ENCODE results near the gene SESN3.
"Not testable (repeated sequence)": the region's sequence is repeated elsewhere in the genome, so short reads cannot be mapped to it uniquely, and the experiment has no call there.

Gene SESN3

DNA sequence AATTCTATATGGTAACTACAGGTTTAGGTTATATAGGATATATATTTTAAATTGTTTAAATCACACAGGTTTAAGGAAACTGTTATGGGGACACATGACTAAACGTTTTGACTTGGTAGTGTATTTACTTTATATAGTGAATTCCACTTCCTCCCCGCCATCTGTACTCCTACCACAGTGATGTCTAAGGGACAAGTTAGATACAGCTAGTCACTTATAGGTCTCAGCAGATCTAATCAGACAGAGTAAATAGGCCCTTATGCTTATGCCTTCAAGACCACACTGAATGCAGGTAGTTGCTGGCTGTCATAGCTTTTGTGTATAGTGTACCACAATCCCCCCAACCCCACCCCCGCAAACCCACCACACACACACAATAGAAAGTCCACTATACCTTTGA lies 8.2 kb downstream of the SESN3 start:
- no CpG with 5 or more reads among the region's 3 CpGs for WGBS (ENCODE audit: extremely low coverage, insufficient coverage, low lambda C conversion rate)

DNA sequence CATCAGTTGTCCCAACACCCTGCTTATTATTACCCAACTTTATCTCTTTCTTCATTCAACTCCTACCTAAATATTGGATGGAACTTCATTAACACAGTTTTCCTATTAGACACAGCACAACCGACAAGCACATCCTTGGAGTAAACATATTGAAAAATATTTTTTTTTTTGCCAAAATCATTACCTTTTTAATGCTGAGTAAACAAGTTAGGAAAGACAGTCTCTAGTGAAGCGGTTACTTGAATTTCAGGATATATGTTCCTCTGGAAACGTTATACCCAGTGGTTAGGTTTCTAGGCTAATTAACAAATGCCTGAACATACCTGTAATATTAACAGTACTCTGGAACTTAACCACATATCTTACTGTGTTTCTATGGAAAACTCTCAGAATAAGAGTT lies 11.4 kb downstream of the SESN3 start:
- H4K8ac ChIP-seq (ENCODE audit: low read depth, low read length): no peak overlapping the region
- H2BK5ac ChIP-seq (ENCODE audit: low read length): no peak overlapping the region
- no peak overlapping the region for H2BK15ac ChIP-seq (replicated peaks; ENCODE audit: low read depth)
- no peaks in the 10 kb centered on the region for H3K4me1 ChIP-seq (ENCODE audit: control insufficient read depth, low read depth, low read length)
- no peak overlapping the region for H4K5ac ChIP-seq (ENCODE audit: low read length)
- no peak overlapping the region for H3K27ac ChIP-seq (ENCODE audit: low read depth, low read length)
- H3K36me3 ChIP-seq (ENCODE audit: control insufficient read depth, insufficient read depth, low read length): no peaks in the 10 kb centered on the region
- no peak overlapping the region for H3K18ac ChIP-seq (ENCODE audit: low read length)
- H3K4me2 ChIP-seq (ENCODE audit: low read length): no peak overlapping the region
- H3K79me2 ChIP-seq (ENCODE audit: control insufficient read depth, insufficient read depth, low read length): no peaks in the 10 kb centered on the region
- no peak overlapping the region for H3K4me3 ChIP-seq (ENCODE audit: low read length)
- WGBS (ENCODE audit: extremely low coverage, insufficient coverage, low lambda C conversion rate): no CpG with 5 or more reads among the region's 3 CpGs
- H3K79me1 ChIP-seq (ENCODE audit: low read length): no peaks in the 10 kb centered on the region
- H2BK120ac ChIP-seq (ENCODE audit: low read depth, low read length): no peak overlapping the region
- no peaks in the 10 kb centered on the region for H3K27me3 ChIP-seq (ENCODE audit: insufficient read depth, low read length, poor library complexity)
- no peak overlapping the region for H3K56ac ChIP-seq (ENCODE audit: low read length)
- H3K4ac ChIP-seq (ENCODE audit: low read depth, low read length): no peak overlapping the region
- no peak overlapping the region for H3K23ac ChIP-seq (ENCODE audit: low read length)
- no peak for DNase-seq
- no peak overlapping the region for H3K9ac ChIP-seq (ENCODE audit: low read length)
- no peak overlapping the region for H2AK5ac ChIP-seq (ENCODE audit: low read length)

More for the DNA sequence above, 8.2 kb downstream of the SESN3 start:
- H3K56ac ChIP-seq (ENCODE audit: low read length): no peak overlapping the region
- H3K27me3 ChIP-seq (ENCODE audit: insufficient read depth, low read length, poor library complexity): no peaks in the 10 kb centered on the region
- no peaks in the 10 kb centered on the region for H3K4me1 ChIP-seq (ENCODE audit: control insufficient read depth, low read depth, low read length)
- H3K4me3 ChIP-seq (ENCODE audit: low read length): no peak overlapping the region
- H4K5ac ChIP-seq (ENCODE audit: low read length): no peak overlapping the region
- no peak overlapping the region for H2BK120ac ChIP-seq (ENCODE audit: low read depth, low read length)
- no peaks in the 10 kb centered on the region for H3K79me2 ChIP-seq (ENCODE audit: control insufficient read depth, insufficient read depth, low read length)
- no peak overlapping the region for H2AK5ac ChIP-seq (ENCODE audit: low read length)
- no peak overlapping the region for H2BK5ac ChIP-seq (ENCODE audit: low read length)
- DNase-seq: no peak
- no peak overlapping the region for H3K23ac ChIP-seq (ENCODE audit: low read length)
- H3K18ac ChIP-seq (ENCODE audit: low read length): no peak overlapping the region
- H3K4me2 ChIP-seq (ENCODE audit: low read length): no peak overlapping the region
- H4K8ac ChIP-seq (ENCODE audit: low read depth, low read length): no peak overlapping the region
- H2BK15ac ChIP-seq (replicated peaks; ENCODE audit: low read depth): no peak overlapping the region
- H3K27ac ChIP-seq (ENCODE audit: low read depth, low read length): no peak overlapping the region
- H3K4ac ChIP-seq (ENCODE audit: low read depth, low read length): no peak overlapping the region
- no peaks in the 10 kb centered on the region for H3K79me1 ChIP-seq (ENCODE audit: low read length)
- no peaks in the 10 kb centered on the region for H3K36me3 ChIP-seq (ENCODE audit: control insufficient read depth, insufficient read depth, low read length)
- H3K9ac ChIP-seq (ENCODE audit: low read length): no peak overlapping the region

DNA sequence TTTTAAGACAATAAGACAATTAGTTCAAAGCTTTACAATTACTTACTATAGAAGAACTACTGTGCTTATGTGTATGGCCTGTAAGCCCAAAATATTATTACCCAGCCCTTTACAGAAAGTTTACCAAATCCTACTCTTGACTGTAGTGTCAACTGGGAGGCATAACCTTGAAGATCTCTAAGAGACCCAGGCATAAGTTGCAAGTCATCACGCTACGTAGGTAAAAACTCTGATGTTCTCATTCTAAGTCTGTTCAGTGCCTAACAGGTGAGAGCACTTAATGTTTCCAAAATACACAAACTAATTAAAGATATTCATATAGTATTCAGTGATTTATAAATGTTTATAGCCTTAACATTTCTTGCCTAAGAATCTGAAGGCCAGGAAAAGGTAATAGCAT lies 12.9 kb downstream of the SESN3 start:
- Histone ChIP-seq H2BK120ac (ENCODE audit: low read depth, low read length) (no peak overlapping the region), H3K27ac (ENCODE audit: low read depth, low read length) (no peak overlapping the region), H3K4me2 (ENCODE audit: low read length) (no peak overlapping the region), H3K4me3 (ENCODE audit: low read length) (no peak overlapping the region), H4K8ac (ENCODE audit: low read depth, low read length) (no peak overlapping the region), H3K79me2 (ENCODE audit: control insufficient read depth, insufficient read depth, low read length) (no peaks in the 10 kb centered on the region), H4K5ac (ENCODE audit: low read length) (no peak overlapping the region), H3K27me3 (ENCODE audit: insufficient read depth, low read length, poor library complexity) (no peaks in the 10 kb centered on the region), H2BK15ac (replicated peaks; ENCODE audit: low read depth) (no peak overlapping the region), H2BK5ac (ENCODE audit: low read length) (no peak overlapping the region), H3K79me1 (ENCODE audit: low read length) (no peaks in the 10 kb centered on the region), H3K4me1 (ENCODE audit: control insufficient read depth, low read depth, low read length) (no peaks in the 10 kb centered on the region), H2AK5ac (ENCODE audit: low read length) (no peak overlapping the region), H3K23ac (ENCODE audit: low read length) (no peak overlapping the region), H3K36me3 (ENCODE audit: control insufficient read depth, insufficient read depth, low read length) (no peaks in the 10 kb centered on the region), H3K18ac (ENCODE audit: low read length) (no peak overlapping the region), H3K56ac (ENCODE audit: low read length) (no peak overlapping the region), H3K9ac (ENCODE audit: low read length) (no peak overlapping the region), H3K4ac (ENCODE audit: low read depth, low read length) (no peak overlapping the region)
- DNase-seq: no peak
- WGBS (ENCODE audit: extremely low coverage, insufficient coverage, low lambda C conversion rate): no CpG with 5 or more reads among the region's 2 CpGs

- H3K79me2 ChIP-seq (ENCODE audit: control insufficient read depth, insufficient read depth, low read length): no peaks in the 10 kb centered on the region
- no peaks in the 10 kb centered on the region for H3K79me1 ChIP-seq (ENCODE audit: low read length)
- H3K4me3 ChIP-seq (ENCODE audit: low read length): no peak overlapping the region
- WGBS (ENCODE audit: extremely low coverage, insufficient coverage, low lambda C conversion rate): no CpG with 5 or more reads among the region's 1 CpG
- H3K4me1 ChIP-seq (ENCODE audit: control insufficient read depth, low read depth, low read length): no peaks in the 10 kb centered on the region
- H3K4ac ChIP-seq (ENCODE audit: low read depth, low read length): no peak overlapping the region
- no peaks in the 10 kb centered on the region for H3K27me3 ChIP-seq (ENCODE audit: insufficient read depth, low read length, poor library complexity)
- H3K23ac ChIP-seq (ENCODE audit: low read length): no peak overlapping the region
- H3K27ac ChIP-seq (ENCODE audit: low read depth, low read length): no peak overlapping the region
- no peak overlapping the region for H3K18ac ChIP-seq (ENCODE audit: low read length)
- H3K36me3 ChIP-seq (ENCODE audit: control insufficient read depth, insufficient read depth, low read length): no peaks in the 10 kb centered on the region
- H3K9ac ChIP-seq (ENCODE audit: low read length): no peak overlapping the region
- H4K5ac ChIP-seq (ENCODE audit: low read length): no peak overlapping the region
- H2AK5ac ChIP-seq (ENCODE audit: low read length): no peak overlapping the region
- no peak overlapping the region for H3K56ac ChIP-seq (ENCODE audit: low read length)
- H3K4me2 ChIP-seq (ENCODE audit: low read length): no peak overlapping the region
- DNase-seq: no peak
- H2BK5ac ChIP-seq (ENCODE audit: low read length): no peak overlapping the region
- no peak overlapping the region for H2BK15ac ChIP-seq (replicated peaks; ENCODE audit: low read depth)
- no peak overlapping the region for H2BK120ac ChIP-seq (ENCODE audit: low read depth, low read length)
- H4K8ac ChIP-seq (ENCODE audit: low read depth, low read length): no peak overlapping the region
Measured at GRCh38 chr11:95212609-95213008, 18.4 kb downstream of the SESN3 start.

GRCh38 chr11:95209535-95209934 lies 21.5 kb downstream of the SESN3 start:
- H3K4me3 ChIP-seq (ENCODE audit: low read length); H4K5ac ChIP-seq (ENCODE audit: low read length); DNase-seq; H3K79me1 ChIP-seq (ENCODE audit: low read length); H3K9ac ChIP-seq (ENCODE audit: low read length); H2AK5ac ChIP-seq (ENCODE audit: low read length); H3K4ac ChIP-seq (ENCODE audit: low read depth, low read length); H3K27me3 ChIP-seq (ENCODE audit: insufficient read depth, low read length, poor library complexity); H3K18ac ChIP-seq (ENCODE audit: low read length); H3K56ac ChIP-seq (ENCODE audit: low read length); H3K79me2 ChIP-seq (ENCODE audit: control insufficient read depth, insufficient read depth, low read length); H2BK5ac ChIP-seq (ENCODE audit: low read length); H3K27ac ChIP-seq (ENCODE audit: low read depth, low read length); H3K4me1 ChIP-seq (ENCODE audit: control insufficient read depth, low read depth, low read length); H4K8ac ChIP-seq (ENCODE audit: low read depth, low read length); H3K4me2 ChIP-seq (ENCODE audit: low read length); H3K36me3 ChIP-seq (ENCODE audit: control insufficient read depth, insufficient read depth, low read length); H2BK120ac ChIP-seq (ENCODE audit: low read depth, low read length); H2BK15ac ChIP-seq (replicated peaks; ENCODE audit: low read depth); H3K23ac ChIP-seq (ENCODE audit: low read length): not testable (repeated sequence)
- WGBS (ENCODE audit: extremely low coverage, insufficient coverage, low lambda C conversion rate): no CpG with 5 or more reads among the region's 6 CpGs

DNA sequence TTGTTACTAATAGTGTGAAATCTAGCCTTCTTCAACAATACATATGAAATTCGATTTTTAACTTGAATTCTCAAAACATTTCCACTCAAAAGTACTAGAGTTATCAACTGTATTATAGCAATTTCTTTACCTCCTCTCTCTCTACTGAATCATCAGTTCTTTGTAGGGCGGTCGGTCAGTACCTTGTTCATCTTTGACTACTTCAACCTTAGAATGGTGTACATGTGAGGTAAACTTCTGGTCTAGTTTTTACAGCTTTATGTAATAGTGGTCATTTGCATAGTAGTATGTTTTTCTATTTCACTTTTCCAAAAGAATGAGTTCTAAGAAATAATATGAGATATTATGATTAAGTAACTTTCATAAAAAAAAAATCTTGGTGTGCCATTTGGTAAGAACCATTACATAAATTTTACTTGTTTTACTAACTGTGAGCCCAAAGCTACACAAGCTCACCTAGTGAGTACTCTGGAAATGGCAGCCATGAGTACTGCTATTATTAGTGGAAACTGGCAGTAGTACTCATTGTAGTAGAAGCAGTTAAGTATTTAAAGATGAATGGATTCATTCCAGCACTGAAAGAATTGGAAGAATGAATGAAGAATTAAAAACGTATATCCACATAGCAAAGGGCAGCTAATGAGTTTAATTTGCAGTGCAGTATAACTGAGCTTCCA lies 30.1 kb downstream of the SESN3 start:
- H3K36me3 ChIP-seq (ENCODE audit: control insufficient read depth, insufficient read depth, low read length): no peaks in the 10 kb centered on the region
- H3K4me2 ChIP-seq (ENCODE audit: low read length): no peak overlapping the region
- no peak overlapping the region for H3K4ac ChIP-seq (ENCODE audit: low read depth, low read length)
- no peaks in the 10 kb centered on the region for H3K27me3 ChIP-seq (ENCODE audit: insufficient read depth, low read length, poor library complexity)
- H2BK120ac ChIP-seq (ENCODE audit: low read depth, low read length): no peak overlapping the region
- H3K79me2 ChIP-seq (ENCODE audit: control insufficient read depth, insufficient read depth, low read length): no peaks in the 10 kb centered on the region
- H4K5ac ChIP-seq (ENCODE audit: low read length): no peak overlapping the region
- peak overlapping the region; percentile 5 for H4K8ac ChIP-seq (ENCODE audit: low read depth, low read length)
- no peak overlapping the region for H3K56ac ChIP-seq (ENCODE audit: low read length)
- H3K18ac ChIP-seq (ENCODE audit: low read length): no peak overlapping the region
- no peak overlapping the region for H3K23ac ChIP-seq (ENCODE audit: low read length)
- no peak overlapping the region for H2BK5ac ChIP-seq (ENCODE audit: low read length)
- no peak overlapping the region for H3K9ac ChIP-seq (ENCODE audit: low read length)
- H3K4me3 ChIP-seq (ENCODE audit: low read length): no peak overlapping the region
- H2AK5ac ChIP-seq (ENCODE audit: low read length): no peak overlapping the region
- no peak for DNase-seq
- H3K4me1 ChIP-seq (ENCODE audit: control insufficient read depth, low read depth, low read length): no peaks in the 10 kb centered on the region
- WGBS (ENCODE audit: extremely low coverage, insufficient coverage, low lambda C conversion rate): no CpG with 5 or more reads among the region's 4 CpGs
- H3K79me1 ChIP-seq (ENCODE audit: low read length): no peaks in the 10 kb centered on the region
- no peak overlapping the region for H3K27ac ChIP-seq (ENCODE audit: low read depth, low read length)
- no peak overlapping the region for H2BK15ac ChIP-seq (replicated peaks; ENCODE audit: low read depth)
